Spleen (tissue), 7 donors: Measurements from ENCODE around the gene SLC25A24.

Source experiments
- CTCF ChIP-seq, 11 experiments: fragments of 200-600 bp in 7 of 11; fragments of 450-650 bp in 4 of 11; sonication (generic) in 4 of 11; IDR thresholded peaks in 8 of 11; conservative IDR thresholded peaks in 3 of 11; 1 replicate in 7 of 11; 2 replicates in 4 of 11; pipeline versions ENCODE4 v1.4.0 to v1.8.0; 2016 to 2021; ENCODE audit warnings: antibody characterized with exemption in 11 of 11, inconsistent platforms in 4 of 11, mild to moderate bottlenecking in 1 of 11
- POLR2A ChIP-seq, 3 donors: fragments of 450-650 bp; IDR thresholded peaks; one replicate each; pipeline ENCODE4 v1.5.1; 2017; ENCODE audit warnings: antibody characterized with exemption in 3 of 3, mild to moderate bottlenecking in 1 of 3
- POLR2AphosphoS5 ChIP-seq, 3 donors: sonication (generic); formaldehyde crosslinking; IDR thresholded peaks; one replicate each; pipeline ENCODE4 v1.5.1; 2017; ENCODE audit warnings: antibody characterized with exemption in 3 of 3
- donor health status: DM: no; HTN: no; CAD: no; lungs with moderate emphysema.
- donor health status: DM: no; HTN: no; CAD: no.
- donor health status: DM: no; HTN: no; CAD: no.

- TF ChIP-seq POLR2A (IDR thresholded peaks at IDR 0.05) (no peak), CTCF (IDR thresholded peaks at IDR 0.05 in 8 of 11, conservative IDR thresholded peaks at IDR 0.05 in 3 of 11) (no peak), POLR2AphosphoS5 (IDR thresholded peaks at IDR 0.05) (no peak)
These were observed 80.6 kb downstream of the SLC25A24 start for GRCh38 chr1:108119500-108119899.
